Duodenal mucosa (tissue), 2 donors: ENCODE measurements around the gene HECTD2.
"Not testable (repeated sequence)": the region's sequence is repeated elsewhere in the genome, so short reads cannot be mapped to it uniquely, and the experiment has no call there.

Experiments
- H3K27ac ChIP-seq: one replicate; pipeline ENCODE4 v1.7.0; 2013; ENCODE audit warnings: low read depth, low read length
- H3K27me3 ChIP-seq, 2 donors: one replicate each; pipeline ENCODE4 v1.7.0; 2013; ENCODE audit warnings: low read length in 2 of 2, control low read depth in 1 of 2; ENCODE audit not compliant: insufficient read depth in 2 of 2, control insufficient read depth in 1 of 2
- H3K36me3 ChIP-seq, 2 donors: one replicate each; pipeline ENCODE4 v1.7.0; 2013; ENCODE audit warnings: low read length in 2 of 2, control low read depth in 1 of 2; ENCODE audit not compliant: insufficient read depth in 2 of 2, control insufficient read depth in 1 of 2
- H3K4me1 ChIP-seq, 2 donors: one replicate each; pipeline ENCODE4 v1.7.0; 2013; ENCODE audit warnings: low read length in 2 of 2, control low read depth in 1 of 2; ENCODE audit not compliant: insufficient read depth in 2 of 2, control insufficient read depth in 1 of 2
- H3K4me3 ChIP-seq, 2 donors: one replicate each; pipeline ENCODE4 v1.7.0; 2013; ENCODE audit warnings: low read length in 2 of 2, low read depth in 1 of 2
- H3K9ac ChIP-seq, 2 donors: one replicate each; pipeline ENCODE4 v1.7.0; 2013; ENCODE audit warnings: low read length in 2 of 2, low read depth in 1 of 2
- H3K9me3 ChIP-seq, 2 donors: one replicate each; pipeline ENCODE4 v1.7.0; 2013; ENCODE audit warnings: low read length in 2 of 2, control low read depth in 1 of 2; ENCODE audit not compliant: control insufficient read depth in 1 of 2

The HECTD2 gene

GRCh38 chr10:91434041-91434440, 23.9 kb downstream of the HECTD2 start:
- H3K27me3 ChIP-seq = no peaks in the 10 kb centered on the region
- peaks cover 0 to 7% of the 10 kb centered on the region in 2 donors for H3K36me3 ChIP-seq

DNA sequence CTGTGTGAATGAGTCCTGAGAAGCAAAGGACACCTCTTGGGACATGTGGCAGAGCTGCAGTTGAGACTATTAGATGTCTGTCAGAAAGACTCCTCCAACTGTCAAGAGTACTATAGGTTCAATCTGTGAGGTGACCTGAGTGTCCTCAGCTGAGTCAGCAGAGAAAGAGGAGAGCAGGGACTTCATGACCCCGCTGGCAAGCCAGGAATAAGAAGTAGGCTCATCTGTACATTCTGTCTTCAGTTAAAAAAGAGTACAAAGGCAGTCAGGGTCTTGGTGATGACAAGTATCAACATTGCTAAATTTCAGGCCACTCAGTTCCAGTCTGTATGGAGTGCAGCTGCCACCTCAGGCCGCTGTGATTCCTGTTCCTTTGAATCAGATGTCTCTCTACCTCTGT, 25.1 kb downstream of the HECTD2 start:
- H3K27me3 ChIP-seq = no peaks in the 10 kb centered on the region
- H3K4me1 ChIP-seq = no peaks in the 10 kb centered on the region
- H3K9ac ChIP-seq = no peak overlapping the region
- H3K4me3 ChIP-seq = no peak overlapping the region
- H3K36me3 ChIP-seq = peaks cover 0 to 7% of the 10 kb centered on the region in 2 donors
- H3K27ac ChIP-seq = no peak overlapping the region
- H3K9me3 ChIP-seq = no peaks in the 10 kb centered on the region

More at GRCh38 chr10:91434041-91434440, 23.9 kb downstream of the HECTD2 start:
- no peak overlapping the region for H3K9ac ChIP-seq
- no peak overlapping the region for H3K4me3 ChIP-seq
- H3K4me1 ChIP-seq = no peaks in the 10 kb centered on the region
- no peak overlapping the region for H3K27ac ChIP-seq
- H3K9me3 ChIP-seq = no peaks in the 10 kb centered on the region

GRCh38 chr10:91438228-91438627, 28.1 kb downstream of the HECTD2 start:
- not testable (repeated sequence) for H3K4me1 ChIP-seq, H3K9me3 ChIP-seq

DNA sequence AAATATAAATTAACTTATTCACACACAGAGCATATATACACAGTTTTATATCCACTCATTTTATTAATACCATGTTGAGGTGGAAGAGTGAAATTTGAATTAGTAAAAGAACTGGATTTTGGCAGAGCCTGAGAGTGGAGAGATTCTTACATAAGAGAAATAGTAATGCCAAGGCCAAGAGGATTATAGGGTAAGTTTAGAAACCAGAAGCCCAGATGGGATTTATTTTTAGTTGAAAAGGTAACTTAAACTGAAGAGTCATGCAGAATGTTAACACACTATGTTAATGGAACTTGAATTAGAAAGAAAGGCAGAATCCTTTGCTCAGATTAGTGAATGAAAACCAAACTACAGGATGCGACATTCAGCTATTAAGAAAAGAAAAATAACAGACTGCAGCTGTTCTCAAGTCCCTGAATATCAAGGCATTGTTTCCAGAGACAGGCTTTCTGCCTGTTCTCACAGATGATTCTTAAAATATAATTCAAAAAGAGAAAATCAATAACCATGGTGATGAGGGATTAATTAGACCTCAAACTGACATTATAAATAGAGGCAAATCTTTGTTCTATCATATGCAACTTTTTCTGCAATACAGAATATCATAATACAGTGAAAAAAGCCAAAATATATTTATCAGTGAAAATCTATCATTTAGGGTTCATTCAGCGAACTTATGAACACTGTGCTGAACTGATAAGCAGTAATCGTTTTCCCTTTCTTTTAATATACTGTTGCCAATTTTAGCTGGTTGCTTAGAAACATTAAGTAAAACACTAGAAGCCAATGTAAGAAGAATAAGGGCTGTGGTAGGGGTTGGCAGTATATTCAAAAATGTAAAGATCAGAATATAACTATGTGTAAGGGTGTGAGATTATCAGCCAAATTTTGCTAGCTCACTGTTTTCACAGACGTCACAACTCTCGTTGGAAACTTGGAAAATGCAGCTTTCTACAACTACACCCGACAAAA, 34.4 kb downstream of the HECTD2 start:
- no peak overlapping the region for H3K9ac ChIP-seq
- H3K4me3 ChIP-seq = no peak overlapping the region
- H3K36me3 ChIP-seq = peaks cover 0 to 3% of the 10 kb centered on the region in 2 donors
- H3K27ac ChIP-seq = no peak overlapping the region
- H3K9me3 ChIP-seq = peaks cover 0 to 4% of the 10 kb centered on the region in 2 donors
- H3K27me3 ChIP-seq = no peaks in the 10 kb centered on the region
- no peaks in the 10 kb centered on the region for H3K4me1 ChIP-seq

More at GRCh38 chr10:91438228-91438627, 28.1 kb downstream of the HECTD2 start:
- not testable (repeated sequence) for H3K27ac ChIP-seq, H3K36me3 ChIP-seq, H3K9ac ChIP-seq, H3K27me3 ChIP-seq, H3K4me3 ChIP-seq

GRCh38 chr10:91452063-91452462, 41.9 kb downstream of the HECTD2 start:
- H3K4me1 ChIP-seq = no peaks in the 10 kb centered on the region
- H3K9me3 ChIP-seq = peaks cover 9 to 21% of the 10 kb centered on the region in 2 donors
- H3K27ac ChIP-seq = no peak overlapping the region
- H3K27me3 ChIP-seq = no peaks in the 10 kb centered on the region
- H3K36me3 ChIP-seq = no peaks in the 10 kb centered on the region
- H3K4me3 ChIP-seq = no peak overlapping the region
- H3K9ac ChIP-seq = no peak overlapping the region

DNA sequence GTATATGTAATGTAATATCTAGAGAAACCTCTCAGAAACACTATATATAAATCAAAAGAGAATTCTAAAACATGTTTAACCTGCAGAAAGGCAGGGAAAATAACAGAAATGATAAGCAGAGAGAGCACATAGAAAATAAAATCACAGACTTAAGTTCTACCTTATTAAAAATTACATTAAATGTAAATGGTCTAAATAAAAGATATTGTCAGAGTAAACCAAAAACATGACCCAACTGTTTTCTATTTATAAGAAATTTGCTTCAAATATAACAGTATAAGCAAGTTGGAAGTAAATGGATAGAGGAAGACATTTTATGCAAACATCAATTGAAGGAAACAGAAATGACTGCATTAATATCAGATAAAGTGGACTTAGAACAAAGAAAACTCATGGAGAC, 43.4 kb downstream of the HECTD2 start:
- Histone ChIP-seq H3K36me3 (no peaks in the 10 kb centered on the region), H3K4me3 (no peak overlapping the region), H3K27ac (no peak overlapping the region), H3K9ac (no peak overlapping the region), H3K4me1 (no peaks in the 10 kb centered on the region), H3K27me3 (no peaks in the 10 kb centered on the region), H3K9me3 (peaks cover 9 to 21% of the 10 kb centered on the region in 2 donors)

DNA sequence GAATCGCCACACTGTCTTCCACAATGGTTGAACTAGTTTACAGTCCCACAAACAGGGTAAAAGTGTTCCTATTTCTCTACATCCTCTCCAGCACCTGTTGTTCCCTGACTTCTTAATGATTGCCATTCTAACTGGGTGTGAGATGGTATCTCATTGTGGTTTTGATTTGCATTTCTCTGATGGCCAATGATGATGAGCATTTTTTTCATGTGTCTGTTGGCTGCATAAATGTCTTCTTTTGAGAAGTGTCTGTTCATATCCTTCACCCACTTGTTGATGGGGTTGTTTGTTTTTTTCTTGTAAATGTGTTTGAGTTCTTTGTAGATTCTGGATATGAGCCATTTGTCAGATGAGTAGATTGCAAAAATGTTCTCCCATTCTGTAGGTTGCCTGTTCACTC, 45.0 kb downstream of the HECTD2 start:
- not testable (repeated sequence) for H3K27me3 ChIP-seq, H3K4me1 ChIP-seq, H3K36me3 ChIP-seq, H3K27ac ChIP-seq, H3K4me3 ChIP-seq, H3K9ac ChIP-seq
- peaks cover 9 to 16% of the 10 kb centered on the region in 2 donors for H3K9me3 ChIP-seq

- Histone ChIP-seq H3K4me3 (no peak overlapping the region), H3K27ac (no peak overlapping the region), H3K27me3 (no peaks in the 10 kb centered on the region), H3K4me1 (no peaks in the 10 kb centered on the region), H3K9ac (no peak overlapping the region), H3K36me3 (peaks cover 0 to 5% of the 10 kb centered on the region in 2 donors), H3K9me3 (no peaks in the 10 kb centered on the region)
Measured at GRCh38 chr10:91460681-91461080, 50.5 kb downstream of the HECTD2 start.

DNA sequence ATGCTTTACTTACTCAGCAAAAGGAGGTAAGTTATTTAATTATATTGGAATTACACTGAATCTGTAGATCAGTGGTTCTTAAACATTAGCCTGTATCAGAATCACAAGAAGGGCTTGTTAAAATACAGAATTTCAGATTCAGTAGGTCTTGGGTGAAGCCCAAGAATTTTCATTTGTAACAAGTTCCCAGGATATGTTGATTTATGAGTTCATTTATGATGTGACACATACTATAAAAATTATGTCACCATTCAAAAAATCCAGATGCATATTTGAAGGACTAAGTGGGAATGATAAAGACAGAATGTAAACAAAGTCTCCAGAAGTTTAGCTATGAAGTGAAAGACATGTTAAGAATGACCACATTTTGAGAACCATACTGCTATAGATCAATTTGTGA, 52.3 kb downstream of the HECTD2 start:
- H3K27ac ChIP-seq = no peak overlapping the region
- peaks cover 0 to 7% of the 10 kb centered on the region in 2 donors for H3K36me3 ChIP-seq
- no peaks in the 10 kb centered on the region for H3K9me3 ChIP-seq
- no peak overlapping the region for H3K9ac ChIP-seq
- no peaks in the 10 kb centered on the region for H3K4me1 ChIP-seq
- no peaks in the 10 kb centered on the region for H3K27me3 ChIP-seq
- H3K4me3 ChIP-seq = no peak overlapping the region

DNA sequence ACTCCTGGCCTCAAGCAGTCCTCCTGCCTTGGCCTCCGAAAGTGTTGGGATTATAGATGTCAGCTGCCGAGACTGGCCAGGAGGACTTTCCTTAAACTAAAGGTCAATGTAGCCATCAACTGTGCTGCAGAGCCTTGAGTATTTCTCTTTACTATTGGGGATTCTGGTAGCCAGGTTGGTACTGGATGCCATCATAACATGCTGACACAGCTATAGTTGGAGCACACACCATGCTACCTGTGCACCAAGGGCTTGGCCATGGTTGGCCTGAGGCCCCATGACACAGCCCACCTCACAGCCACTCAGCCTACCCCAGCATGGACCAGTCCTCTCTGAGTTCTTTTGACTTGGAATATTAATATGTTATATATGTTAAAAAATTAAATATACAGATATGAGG, 54.4 kb downstream of the HECTD2 start:
- Histone ChIP-seq H3K27me3 (no peaks in the 10 kb centered on the region), H3K4me3 (no peak overlapping the region), H3K36me3 (peaks cover 0 to 12% of the 10 kb centered on the region in 2 donors), H3K4me1 (no peaks in the 10 kb centered on the region), H3K27ac (no peak overlapping the region), H3K9me3 (peaks cover 0 to 2% of the 10 kb centered on the region in 2 donors), H3K9ac (no peak overlapping the region)
